ENCODE results near the gene STAMBPL1.
A peak's percentile ranks its signal among the peaks of the same experiment; 100 is the strongest.
"Not testable (repeated sequence)": the region's sequence is repeated elsewhere in the genome, so short reads cannot be mapped to it uniquely, and the experiment has no call there.

The STAMBPL1 gene

GRCh38 chr10:88881320-88881719 is 1.3 kb downstream of the STAMBPL1 start:
- Histone ChIP-seq H3K4me2 (ENCODE audit: low read length) (peak overlapping the region; percentile 98), H3K27me3 (ENCODE audit: control insufficient read depth, low read length) (no peaks in the 10 kb centered on the region), H3K9me2 (replicated peaks; ENCODE audit: control insufficient read depth, low read length) (no peaks in the 10 kb centered on the region), H3F3A (ENCODE audit: control insufficient read depth, insufficient read depth) (peaks cover 8% of the 10 kb centered on the region), H3K9me3 (ENCODE audit: control insufficient read depth, insufficient read depth, low read length) (no peaks in the 10 kb centered on the region), H3K36me3 (ENCODE audit: control insufficient read depth, low read length) (peaks cover 27% of the 10 kb centered on the region), H3K4me1 (ENCODE audit: control insufficient read depth, low read length) (peaks cover 76% of the 10 kb centered on the region), H3K4me3 (ENCODE audit: low read length) (peak overlapping the region; percentile 87), H3K27ac (ENCODE audit: low read depth, low read length) (peak overlapping the region; percentile 84), H4K20me1 (ENCODE audit: control insufficient read depth, insufficient read depth, low read depth, low read length) (no peaks in the 10 kb centered on the region), H3K79me2 (ENCODE audit: control insufficient read depth, low read length) (peaks cover 54% of the 10 kb centered on the region)
- TF ChIP-seq, protein P1, sequence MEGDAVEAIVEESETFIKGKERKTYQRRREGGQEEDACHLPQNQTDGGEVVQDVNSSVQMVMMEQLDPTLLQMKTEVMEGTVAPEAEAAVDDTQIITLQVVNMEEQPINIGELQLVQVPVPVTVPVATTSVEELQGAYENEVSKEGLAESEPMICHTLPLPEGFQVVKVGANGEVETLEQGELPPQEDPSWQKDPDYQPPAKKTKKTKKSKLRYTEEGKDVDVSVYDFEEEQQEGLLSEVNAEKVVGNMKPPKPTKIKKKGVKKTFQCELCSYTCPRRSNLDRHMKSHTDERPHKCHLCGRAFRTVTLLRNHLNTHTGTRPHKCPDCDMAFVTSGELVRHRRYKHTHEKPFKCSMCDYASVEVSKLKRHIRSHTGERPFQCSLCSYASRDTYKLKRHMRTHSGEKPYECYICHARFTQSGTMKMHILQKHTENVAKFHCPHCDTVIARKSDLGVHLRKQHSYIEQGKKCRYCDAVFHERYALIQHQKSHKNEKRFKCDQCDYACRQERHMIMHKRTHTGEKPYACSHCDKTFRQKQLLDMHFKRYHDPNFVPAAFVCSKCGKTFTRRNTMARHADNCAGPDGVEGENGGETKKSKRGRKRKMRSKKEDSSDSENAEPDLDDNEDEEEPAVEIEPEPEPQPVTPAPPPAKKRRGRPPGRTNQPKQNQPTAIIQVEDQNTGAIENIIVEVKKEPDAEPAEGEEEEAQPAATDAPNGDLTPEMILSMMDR (IDR thresholded peaks at IDR 0.05; ENCODE audit: low read depth, low read length, poor library complexity, severe bottlenecking): no peak
- TF ChIP-seq EZH2phosphoT487 (IDR thresholded peaks at IDR 0.05; ENCODE audit: borderline replicate concordance, low read length): no peak

- peak overlapping the region; percentile 98 for H3K4me2 ChIP-seq (ENCODE audit: low read length)
- no peaks in the 10 kb centered on the region for H3K27me3 ChIP-seq (ENCODE audit: control insufficient read depth, low read length)
- H3K36me3 ChIP-seq (ENCODE audit: control insufficient read depth, low read length): peaks cover 27% of the 10 kb centered on the region
- TF ChIP-seq, protein P1 (IDR thresholded peaks at IDR 0.05; ENCODE audit: low read depth, low read length, poor library complexity, severe bottlenecking): no peak
- TF ChIP-seq EZH2phosphoT487 (IDR thresholded peaks at IDR 0.05; ENCODE audit: borderline replicate concordance, low read length): no peak
- H3K4me1 ChIP-seq (ENCODE audit: control insufficient read depth, low read length): peaks cover 83% of the 10 kb centered on the region
- no peaks in the 10 kb centered on the region for H3K9me3 ChIP-seq (ENCODE audit: control insufficient read depth, insufficient read depth, low read length)
- peak overlapping the region; percentile 87 for H3K4me3 ChIP-seq (ENCODE audit: low read length)
- peak overlapping the region; percentile 84 for H3K27ac ChIP-seq (ENCODE audit: low read depth, low read length)
- H3K9me2 ChIP-seq (replicated peaks; ENCODE audit: control insufficient read depth, low read length): no peaks in the 10 kb centered on the region
- H3F3A ChIP-seq (ENCODE audit: control insufficient read depth, insufficient read depth): peaks cover 8% of the 10 kb centered on the region
- H4K20me1 ChIP-seq (ENCODE audit: control insufficient read depth, insufficient read depth, low read depth, low read length): no peaks in the 10 kb centered on the region
- H3K79me2 ChIP-seq (ENCODE audit: control insufficient read depth, low read length): peaks cover 62% of the 10 kb centered on the region
These were observed 2.0 kb downstream of the STAMBPL1 start for GRCh38 chr10:88881922-88882645.

DNA sequence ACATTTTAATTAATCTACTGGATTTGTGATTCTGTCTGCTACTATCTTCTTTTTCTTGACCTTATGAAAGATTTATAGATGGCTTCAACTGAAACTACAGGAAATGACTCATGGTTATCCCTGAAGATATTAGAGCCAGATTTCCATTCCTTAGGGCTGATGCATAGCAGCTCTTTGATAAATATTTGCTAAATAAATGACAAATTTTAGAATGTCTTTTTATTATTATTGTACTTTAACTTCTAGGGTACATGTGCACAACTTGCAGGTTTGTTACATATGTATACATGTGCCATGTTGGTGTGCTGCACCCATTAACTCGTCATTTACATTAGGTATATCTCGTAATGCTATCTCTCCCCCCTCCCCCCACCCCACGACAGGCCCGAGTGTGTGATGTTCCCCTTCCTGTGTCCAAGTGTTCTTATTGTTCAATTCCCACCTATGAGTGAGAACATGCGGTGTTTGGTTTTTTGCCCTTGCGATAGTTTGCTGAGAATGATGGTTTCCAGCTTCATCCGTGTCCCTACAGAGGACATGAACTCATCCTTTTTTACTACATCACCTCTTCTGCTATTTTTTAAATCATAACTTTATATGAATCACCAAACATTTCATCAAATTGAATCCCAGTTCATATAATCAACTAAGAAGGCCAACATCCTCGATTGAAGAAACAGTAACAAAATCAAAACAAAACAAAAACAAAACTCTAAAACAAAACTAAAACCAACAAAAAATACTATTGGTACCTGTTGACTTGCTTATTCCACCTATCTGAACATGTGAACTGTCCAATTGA is 2.8 kb downstream of the STAMBPL1 start:
- peaks cover 85% of the 10 kb centered on the region for H3K4me1 ChIP-seq (ENCODE audit: control insufficient read depth, low read length)
- H3K4me3 ChIP-seq (ENCODE audit: low read length): peak overlapping the region; percentile 87

GRCh38 chr10:88883448-88883809 is 3.4 kb downstream of the STAMBPL1 start:
- Histone ChIP-seq H3K4me1 (ENCODE audit: control insufficient read depth, low read length) (peaks cover 86% of the 10 kb centered on the region), H3K9me2 (replicated peaks; ENCODE audit: control insufficient read depth, low read length) (no peaks in the 10 kb centered on the region), H3K27me3 (ENCODE audit: control insufficient read depth, low read length) (no peaks in the 10 kb centered on the region), H3F3A (ENCODE audit: control insufficient read depth, insufficient read depth) (peaks cover 8% of the 10 kb centered on the region), H3K4me2 (ENCODE audit: low read length) (peak overlapping the region; percentile 98), H3K36me3 (ENCODE audit: control insufficient read depth, low read length) (peaks cover 27% of the 10 kb centered on the region), H4K20me1 (ENCODE audit: control insufficient read depth, insufficient read depth, low read depth, low read length) (no peaks in the 10 kb centered on the region), H3K9me3 (ENCODE audit: control insufficient read depth, insufficient read depth, low read length) (no peaks in the 10 kb centered on the region), H3K79me2 (ENCODE audit: control insufficient read depth, low read length) (peaks cover 76% of the 10 kb centered on the region), H3K4me3 (ENCODE audit: low read length) (peak overlapping the region; percentile 87), H3K27ac (ENCODE audit: low read depth, low read length) (peak overlapping the region; percentile 57)
- no peak for TF ChIP-seq EZH2phosphoT487 (IDR thresholded peaks at IDR 0.05; ENCODE audit: borderline replicate concordance, low read length)
- TF ChIP-seq, protein P1 (IDR thresholded peaks at IDR 0.05; ENCODE audit: low read depth, low read length, poor library complexity, severe bottlenecking): no peak

More for the DNA sequence above, 2.8 kb downstream of the STAMBPL1 start:
- H3K79me2 ChIP-seq (ENCODE audit: control insufficient read depth, low read length): peaks cover 70% of the 10 kb centered on the region
- not testable (repeated sequence) for H3F3A ChIP-seq (ENCODE audit: control insufficient read depth, insufficient read depth); H3K9me2 ChIP-seq (replicated peaks; ENCODE audit: control insufficient read depth, low read length); H3K27me3 ChIP-seq (ENCODE audit: control insufficient read depth, low read length); H3K9me3 ChIP-seq (ENCODE audit: control insufficient read depth, insufficient read depth, low read length); H4K20me1 ChIP-seq (ENCODE audit: control insufficient read depth, insufficient read depth, low read depth, low read length)
- peak overlapping the region; percentile 84 for H3K27ac ChIP-seq (ENCODE audit: low read depth, low read length)
- peak overlapping the region; percentile 98 for H3K4me2 ChIP-seq (ENCODE audit: low read length)
- H3K36me3 ChIP-seq (ENCODE audit: control insufficient read depth, low read length): peaks cover 27% of the 10 kb centered on the region
